Vagina (tissue), 2 donors: ENCODE data around the gene PEX11B. TPM values are rescaled to one million over a fixed set of nuclear protein-coding genes. Genes with fewer than 3 reads are reported as not detected.
A peak's percentile ranks its signal among the peaks of the same experiment; 100 is the strongest.

Source experiments
- DNase-seq, 2 donors: peaks; one replicate each; pipeline ENCODE4 v3.0.0-alpha.2; 2017; ENCODE audit errors: extremely low spot score in 2 of 2
- H3K27ac ChIP-seq: fragments of 200-600 bp; sonication (generic); one replicate; pipeline ENCODE4 v1.5.1; 2019
- H3K27me3 ChIP-seq: fragments of 200-600 bp; sonication (generic); one replicate; pipeline ENCODE4 v1.5.1; 2019
- H3K36me3 ChIP-seq, 2 donors: fragments of 200-600 bp; sonication (generic); one replicate each; pipeline ENCODE4 v1.5.1; 2017 to 2019
- H3K4me1 ChIP-seq: fragments of 200-600 bp; sonication (generic); one replicate; pipeline ENCODE4 v1.5.1; 2019
- H3K4me3 ChIP-seq, 2 donors: fragments of 200-600 bp; sonication (generic); 1 replicate in 1 of 2; 2 replicates in 1 of 2; pipeline ENCODE4 v1.5.1; 2016 to 2019
- H3K9me3 ChIP-seq: fragments of 200-600 bp; sonication (generic); one replicate; pipeline ENCODE4 v1.5.1; 2019
- CTCF ChIP-seq, 3 experiments: fragments of 450-650 bp in 2 of 3; fragments of 200-600 bp in 1 of 3; sonication (generic) in 1 of 3; IDR thresholded peaks; one replicate each; pipeline ENCODE4 v1.5.1; 2017 to 2019; ENCODE audit warnings: antibody characterized with exemption in 3 of 3, mild to moderate bottlenecking in 2 of 3, moderate library complexity in 2 of 3
- POLR2A ChIP-seq, 2 donors: fragments of 450-650 bp; IDR thresholded peaks; one replicate each; pipeline ENCODE4 v1.6.1; 2017; ENCODE audit warnings: antibody characterized with exemption in 2 of 2, mild to moderate bottlenecking in 2 of 2, moderate library complexity in 2 of 2
- POLR2AphosphoS5 ChIP-seq, 2 donors: sonication (generic); formaldehyde crosslinking; IDR thresholded peaks; one replicate each; pipeline ENCODE4 v1.9.0; 2017; ENCODE audit warnings: antibody characterized with exemption in 2 of 2, mild to moderate bottlenecking in 2 of 2, low read depth in 1 of 2; ENCODE audit not compliant: insufficient read depth in 1 of 2
- intact Hi-C: fragments of 100-400 bp; cut with DNase I; formaldehyde crosslinking; loops from one replicate; pipeline ENCODE4 v1.15.1; 2023
- total RNA-seq: library from RNA; depleted of rRNA; stranded (reverse); fragments of >200 nt; gene quantifications from one replicate; pipeline ENCODE4 v1.2.3, GENCODE V29; 2016

Gene PEX11B
- total RNA-seq, 1 donor from 2014 or later = 23.6 TPM

GRCh38 chr1:145877923-145878486 lies 40.5 kb downstream of the PEX11B start:
- Histone ChIP-seq H3K36me3 (no peaks in the 10 kb centered on the region), H3K27me3 (no peaks in the 10 kb centered on the region), H3K4me1 (peaks cover 5% of the 10 kb centered on the region), H3K4me3 (no peak overlapping the region), H3K9me3 (no peaks in the 10 kb centered on the region), H3K27ac (peak overlapping the region; percentile 57)
- TF ChIP-seq POLR2AphosphoS5 (IDR thresholded peaks at IDR 0.05; ENCODE audit: insufficient read depth in 1 of 2, low read depth in 1 of 2) (no peak), CTCF (IDR thresholded peaks at IDR 0.05) (no peak), POLR2A (IDR thresholded peaks at IDR 0.05) (no peak)
- intact Hi-C loops = no loop called here
- no peak for DNase-seq

- Histone ChIP-seq H3K9me3 (no peaks in the 10 kb centered on the region), H3K4me1 (peaks cover 17% of the 10 kb centered on the region), H3K36me3 (no peaks in the 10 kb centered on the region), H3K27me3 (no peaks in the 10 kb centered on the region), H3K4me3 (no peak overlapping the region), H3K27ac (no peak overlapping the region)
- intact Hi-C loops = no loop called here
- TF ChIP-seq CTCF (IDR thresholded peaks at IDR 0.05) = no peak
- no peak for TF ChIP-seq POLR2A (IDR thresholded peaks at IDR 0.05)
- no peak for TF ChIP-seq POLR2AphosphoS5 (IDR thresholded peaks at IDR 0.05; ENCODE audit: insufficient read depth in 1 of 2, low read depth in 1 of 2)
- no peak for DNase-seq
Measured at GRCh38 chr1:145874646-145875045, 43.9 kb downstream of the PEX11B start.

- DNase-seq = peak in 1 of 2 donors; percentile 91
- Histone ChIP-seq H3K27ac (peak overlapping the region; percentile 84), H3K4me1 (peaks cover 17% of the 10 kb centered on the region), H3K9me3 (no peaks in the 10 kb centered on the region), H3K27me3 (no peaks in the 10 kb centered on the region), H3K36me3 (no peaks in the 10 kb centered on the region), H3K4me3 (peak overlapping the region; percentile 50 to 61)
- intact Hi-C loops = no loop called here
- peak in 1 of 2 donors; percentile 47 for TF ChIP-seq POLR2A (IDR thresholded peaks at IDR 0.05)
- no peak for TF ChIP-seq CTCF (IDR thresholded peaks at IDR 0.05)
- peak in 1 of 2 donors; percentile 84 for TF ChIP-seq POLR2AphosphoS5 (IDR thresholded peaks at IDR 0.05; ENCODE audit: insufficient read depth in 1 of 2, low read depth in 1 of 2)
Measured at GRCh38 chr1:145871994-145872924, 46.3 kb downstream of the PEX11B start.

- no peak for TF ChIP-seq POLR2AphosphoS5 (IDR thresholded peaks at IDR 0.05; ENCODE audit: insufficient read depth in 1 of 2, low read depth in 1 of 2)
- no peak for TF ChIP-seq CTCF (IDR thresholded peaks at IDR 0.05)
- no peak for TF ChIP-seq POLR2A (IDR thresholded peaks at IDR 0.05)
- Histone ChIP-seq H3K27me3 (no peaks in the 10 kb centered on the region), H3K9me3 (no peaks in the 10 kb centered on the region), H3K4me1 (peaks cover 14% of the 10 kb centered on the region), H3K4me3 (no peak overlapping the region), H3K36me3 (no peaks in the 10 kb centered on the region), H3K27ac (no peak overlapping the region)
- intact Hi-C loops = no loop called here
- DNase-seq = no peak
Measured at GRCh38 chr1:145868232-145868631, 50.3 kb downstream of the PEX11B start.
